Esophagus (tissue), 2 donors: ENCODE data around the gene HECTD1. TPM values are rescaled to one million over a fixed set of nuclear protein-coding genes. Genes with fewer than 3 reads are reported as not detected.

Experiments used
- H3K27ac ChIP-seq, 2 donors: one replicate each; pipeline ENCODE4 v1.5.1; 2013; ENCODE audit warnings: low read depth in 2 of 2, mild to moderate bottlenecking in 2 of 2, inconsistent platforms in 1 of 2, low read length in 1 of 2, moderate library complexity in 1 of 2
- H3K27me3 ChIP-seq, 2 donors: one replicate each; pipeline ENCODE4 v1.6.1; 2013; ENCODE audit warnings: low read length in 2 of 2, control low read depth in 1 of 2, mild to moderate bottlenecking in 1 of 2; ENCODE audit not compliant: insufficient read depth in 2 of 2, control insufficient read depth in 1 of 2
- H3K36me3 ChIP-seq, 2 donors: one replicate each; pipeline ENCODE4 v1.6.1; 2013; ENCODE audit warnings: low read length in 1 of 2; ENCODE audit not compliant: control insufficient read depth in 2 of 2, insufficient read depth in 2 of 2
- H3K4me1 ChIP-seq, 2 donors: one replicate each; pipeline ENCODE4 v1.6.1; 2013; ENCODE audit warnings: low read length in 1 of 2; ENCODE audit not compliant: control insufficient read depth in 2 of 2, insufficient read depth in 2 of 2
- H3K4me3 ChIP-seq, 2 donors: one replicate each; pipeline ENCODE4 v1.5.1; 2013; ENCODE audit warnings: low read length in 2 of 2, mild to moderate bottlenecking in 2 of 2, low read depth in 1 of 2, moderate library complexity in 1 of 2
- H3K9me3 ChIP-seq, 2 donors: one replicate each; pipeline ENCODE4 v1.6.1; 2013; ENCODE audit warnings: mild to moderate bottlenecking in 2 of 2, low read depth in 1 of 2, low read length in 1 of 2, moderate library complexity in 1 of 2; ENCODE audit not compliant: control insufficient read depth in 2 of 2, insufficient read depth in 1 of 2
- WGBS, 2 donors: extraction: QIAGEN DNeasy Blood & Tissue Kit; methylation state at CpG; one replicate each; pipeline ENCODE4 v1.1.7; 2013; 5-methylcytosine and 5-hydroxymethylcytosine counted together
- polyA plus RNA-seq, 2 donors: library from polyadenylated mRNA; stranded (reverse); fragments of 200-250 nt; gene quantifications; one replicate each; pipeline ENCODE4 v1.2.3, GENCODE V29; 2013
- donor health status: healthy with polysubstance abuse.
- donor health status: Bipolar disorder and iron deficiency.

The HECTD1 gene
- polyA plus RNA-seq, 2 donors: 90.0 to 140 TPM

DNA sequence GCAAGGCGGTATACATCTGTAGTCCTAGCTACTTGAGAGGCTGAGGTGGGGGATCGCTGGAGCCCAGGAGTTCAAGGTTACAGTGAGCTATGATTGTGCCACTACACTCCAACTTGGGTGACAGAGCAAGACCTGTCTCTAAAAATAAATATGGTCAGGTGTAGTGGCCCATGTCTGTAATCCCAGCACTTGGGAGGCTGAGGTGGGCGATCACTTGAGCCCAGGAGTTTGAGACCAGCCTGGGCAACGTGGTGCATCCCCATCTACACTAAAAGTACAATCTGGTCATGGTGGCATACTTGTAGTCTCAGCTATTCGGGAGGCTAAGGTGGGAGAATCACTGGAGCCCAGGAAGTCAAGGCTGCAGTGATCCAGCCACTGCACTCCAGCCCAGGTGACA is 40.6 kb downstream of the HECTD1 start:
- H3K36me3 ChIP-seq: peaks cover 4 to 16% of the 10 kb centered on the region in 2 donors
- no peak overlapping the region for H3K27ac ChIP-seq
- WGBS, 2 donors: 93 to 96% methylated on average over 5 of the region's 5 CpGs

DNA sequence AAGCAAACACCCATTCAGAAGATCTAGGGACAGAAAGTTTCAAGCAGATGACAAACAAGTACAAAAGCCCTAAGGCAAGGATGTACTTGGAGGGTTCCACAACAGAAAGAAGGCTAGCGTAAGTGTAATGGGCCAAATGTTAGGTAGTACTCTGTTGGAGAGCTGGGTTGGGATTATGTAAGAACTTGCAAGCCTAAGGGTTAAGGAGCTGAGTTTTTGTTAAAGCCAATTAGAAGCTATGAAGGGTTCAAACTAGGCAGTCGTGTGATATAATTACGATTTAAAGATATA is 41.4 kb downstream of the HECTD1 start:
- H3K4me1 ChIP-seq: no peaks in the 10 kb centered on the region
- no peaks in the 10 kb centered on the region for H3K9me3 ChIP-seq
- H3K27me3 ChIP-seq: no peaks in the 10 kb centered on the region
- peaks cover 4 to 19% of the 10 kb centered on the region in 2 donors for H3K36me3 ChIP-seq
- no peak overlapping the region for H3K27ac ChIP-seq
- no peak overlapping the region for H3K4me3 ChIP-seq
- 84 to 87% methylated on average over 3 of the region's 3 CpGs for WGBS, 2 donors

More for the DNA sequence above, 40.6 kb downstream of the HECTD1 start:
- Histone ChIP-seq H3K4me3 (no peak overlapping the region), H3K4me1 (no peaks in the 10 kb centered on the region), H3K9me3 (no peaks in the 10 kb centered on the region), H3K27me3 (no peaks in the 10 kb centered on the region)

DNA sequence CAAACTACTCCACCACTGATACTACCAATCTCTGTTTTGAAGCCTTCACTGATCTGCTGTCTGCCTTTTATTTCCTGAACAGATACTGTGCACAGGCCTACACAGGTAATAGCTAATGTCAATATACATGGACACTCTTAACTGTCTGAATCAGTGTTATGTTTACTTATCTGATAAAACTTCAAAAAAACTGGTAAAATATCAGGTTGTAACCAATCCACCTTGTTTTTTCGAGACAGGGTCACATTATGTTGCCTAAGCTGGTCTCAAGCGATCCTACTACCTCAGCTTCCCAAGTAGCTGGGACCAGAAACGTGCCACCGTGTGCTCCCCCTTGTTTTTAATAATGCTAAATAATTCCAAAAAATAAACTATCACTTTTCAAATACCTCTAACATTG is 43.5 kb downstream of the HECTD1 start:
- H3K36me3 ChIP-seq: peaks cover 4 to 16% of the 10 kb centered on the region in 2 donors
- no peak overlapping the region for H3K27ac ChIP-seq
- H3K27me3 ChIP-seq: no peaks in the 10 kb centered on the region
- H3K9me3 ChIP-seq: no peaks in the 10 kb centered on the region
- no peak overlapping the region for H3K4me3 ChIP-seq
- no peaks in the 10 kb centered on the region for H3K4me1 ChIP-seq
- WGBS, 2 donors: 78 to 85% methylated on average over 4 of the region's 4 CpGs

- Histone ChIP-seq H3K4me1 (no peaks in the 10 kb centered on the region), H3K27me3 (no peaks in the 10 kb centered on the region), H3K27ac (peak overlapping the region in 1 of 2 donors; percentile 40), H3K36me3 (peaks cover 4 to 16% of the 10 kb centered on the region in 2 donors), H3K9me3 (no peaks in the 10 kb centered on the region), H3K4me3 (no peak overlapping the region)
- 94 to 95% methylated on average over 16 of the region's 16 CpGs for WGBS, 2 donors
Observed at GRCh38 chr14:31162910-31163649, 44.5 kb downstream of the HECTD1 start.

GRCh38 chr14:31161274-31161673 is 46.3 kb downstream of the HECTD1 start:
- Histone ChIP-seq H3K27ac (no peak overlapping the region), H3K36me3 (peaks cover 0 to 13% of the 10 kb centered on the region in 2 donors), H3K4me1 (no peaks in the 10 kb centered on the region), H3K27me3 (no peaks in the 10 kb centered on the region), H3K4me3 (no peak overlapping the region), H3K9me3 (no peaks in the 10 kb centered on the region)
- 84 to 94% methylated on average over 5 of the region's 5 CpGs for WGBS, 2 donors

- H3K4me1 ChIP-seq: no peaks in the 10 kb centered on the region
- no peak overlapping the region for H3K27ac ChIP-seq
- no peaks in the 10 kb centered on the region for H3K9me3 ChIP-seq
- peaks cover 0 to 11% of the 10 kb centered on the region in 2 donors for H3K36me3 ChIP-seq
- WGBS, 2 donors: 76 to 80% methylated on average over 13 of the region's 13 CpGs
- no peaks in the 10 kb centered on the region for H3K27me3 ChIP-seq
- no peak overlapping the region for H3K4me3 ChIP-seq
Observed at GRCh38 chr14:31159682-31160296, 47.8 kb downstream of the HECTD1 start.

GRCh38 chr14:31154956-31155355 is 52.6 kb downstream of the HECTD1 start:
- Histone ChIP-seq H3K36me3 (peaks cover 0 to 6% of the 10 kb centered on the region in 2 donors), H3K4me3 (no peak overlapping the region), H3K27me3 (no peaks in the 10 kb centered on the region), H3K27ac (no peak overlapping the region), H3K4me1 (no peaks in the 10 kb centered on the region), H3K9me3 (no peaks in the 10 kb centered on the region)
- WGBS, 2 donors: 81 to 84% methylated on average over 12 of the region's 12 CpGs

GRCh38 chr14:31142455-31143087 is 65.0 kb downstream of the HECTD1 start:
- Histone ChIP-seq H3K9me3 (no peaks in the 10 kb centered on the region), H3K27me3 (no peaks in the 10 kb centered on the region), H3K36me3 (peaks cover 0 to 16% of the 10 kb centered on the region in 2 donors), H3K4me3 (no peak overlapping the region), H3K27ac (no peak overlapping the region), H3K4me1 (no peaks in the 10 kb centered on the region)
- 94 to 97% methylated on average over 11 of the region's 11 CpGs for WGBS, 2 donors

- no peaks in the 10 kb centered on the region for H3K27me3 ChIP-seq
- WGBS, 2 donors: 95 to 96% methylated on average over 4 of the region's 4 CpGs
- H3K4me3 ChIP-seq: no peak overlapping the region
- H3K4me1 ChIP-seq: no peaks in the 10 kb centered on the region
- H3K27ac ChIP-seq: no peak overlapping the region
- peaks cover 0 to 16% of the 10 kb centered on the region in 2 donors for H3K36me3 ChIP-seq
- no peaks in the 10 kb centered on the region for H3K9me3 ChIP-seq
Observed at GRCh38 chr14:31139301-31139847, 68.2 kb downstream of the HECTD1 start.
